PC-9 (cell line): Measurements from ENCODE around the gene OSBPL6.

Experiments used
- EZH2 ChIP-seq: fragments of 200-600 bp; sonication (generic); IDR thresholded peaks from 2 replicates; pipeline ENCODE4 v1.8.0; 2017; ENCODE audit warnings: antibody characterized with exemption, low read depth
- TF ChIP-seq, protein P1 (sequence below): fragments of 200-600 bp; sonication (generic); conservative IDR thresholded peaks from 2 replicates; pipeline ENCODE4 v1.6.1; 2017; ENCODE audit warnings: mixed run types, antibody characterized with exemption, mild to moderate bottlenecking, moderate library complexity

DNA sequence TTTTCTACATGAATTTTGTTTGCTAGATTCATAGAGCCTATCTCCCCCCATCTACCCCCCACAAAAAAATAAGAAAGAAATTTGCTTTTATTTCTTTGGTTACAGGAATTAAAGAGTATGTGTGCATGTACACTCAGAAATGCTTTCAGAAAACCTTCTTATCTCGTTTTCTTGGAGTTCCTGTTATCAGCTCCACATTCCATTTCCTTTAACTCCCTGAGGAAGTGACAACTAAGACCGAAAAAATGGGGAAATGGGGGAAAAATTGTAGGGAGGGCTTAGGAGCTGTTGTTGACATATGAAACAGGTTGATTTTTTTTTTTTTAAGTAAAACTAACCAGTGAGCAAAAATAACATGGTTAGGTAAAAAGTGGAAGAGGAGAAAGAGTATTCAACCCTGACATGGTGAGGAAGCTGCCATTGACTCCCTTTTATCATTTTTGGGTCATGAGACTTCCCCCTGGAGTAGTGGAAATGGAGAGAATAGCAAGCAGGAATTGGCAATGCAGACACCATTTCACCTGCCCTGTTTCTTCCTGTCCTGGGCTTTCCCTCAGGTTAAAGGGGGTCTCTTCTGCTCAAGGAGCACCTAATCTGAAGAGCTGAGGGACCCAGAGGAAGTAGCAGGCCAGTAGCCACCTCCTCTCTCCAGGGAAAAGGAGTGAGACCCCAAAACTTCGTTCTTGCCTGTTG is 93.5 kb downstream of the OSBPL6 start:
- TF ChIP-seq, protein P1, sequence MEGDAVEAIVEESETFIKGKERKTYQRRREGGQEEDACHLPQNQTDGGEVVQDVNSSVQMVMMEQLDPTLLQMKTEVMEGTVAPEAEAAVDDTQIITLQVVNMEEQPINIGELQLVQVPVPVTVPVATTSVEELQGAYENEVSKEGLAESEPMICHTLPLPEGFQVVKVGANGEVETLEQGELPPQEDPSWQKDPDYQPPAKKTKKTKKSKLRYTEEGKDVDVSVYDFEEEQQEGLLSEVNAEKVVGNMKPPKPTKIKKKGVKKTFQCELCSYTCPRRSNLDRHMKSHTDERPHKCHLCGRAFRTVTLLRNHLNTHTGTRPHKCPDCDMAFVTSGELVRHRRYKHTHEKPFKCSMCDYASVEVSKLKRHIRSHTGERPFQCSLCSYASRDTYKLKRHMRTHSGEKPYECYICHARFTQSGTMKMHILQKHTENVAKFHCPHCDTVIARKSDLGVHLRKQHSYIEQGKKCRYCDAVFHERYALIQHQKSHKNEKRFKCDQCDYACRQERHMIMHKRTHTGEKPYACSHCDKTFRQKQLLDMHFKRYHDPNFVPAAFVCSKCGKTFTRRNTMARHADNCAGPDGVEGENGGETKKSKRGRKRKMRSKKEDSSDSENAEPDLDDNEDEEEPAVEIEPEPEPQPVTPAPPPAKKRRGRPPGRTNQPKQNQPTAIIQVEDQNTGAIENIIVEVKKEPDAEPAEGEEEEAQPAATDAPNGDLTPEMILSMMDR: no peak
- no peak for TF ChIP-seq EZH2
